Esophagus muscularis mucosa (tissue), 4 donors: Measurements from ENCODE around the gene LIPA.

ENCODE experiments used
- EP300 ChIP-seq: sonication (generic); formaldehyde crosslinking; IDR thresholded peaks from one replicate; pipeline ENCODE4 v1.6.1; 2017; ENCODE audit warnings: antibody characterized with exemption
- POLR2A ChIP-seq: fragments of 450-650 bp; IDR thresholded peaks from one replicate; pipeline ENCODE4 v1.6.1; 2017; ENCODE audit warnings: antibody characterized with exemption, moderate library complexity, mild to moderate bottlenecking, low read depth
- POLR2AphosphoS5 ChIP-seq, 2 donors: sonication (generic); formaldehyde crosslinking; IDR thresholded peaks; one replicate each; pipeline ENCODE4 v1.6.1; 2017; ENCODE audit warnings: antibody characterized with exemption in 2 of 2
- TF ChIP-seq, protein P1 (sequence below), 3 experiments: fragments of 200-600 bp in 2 of 3; fragments of 450-650 bp in 1 of 3; sonication (generic) in 2 of 3; IDR thresholded peaks; one replicate each; pipeline ENCODE4 v1.5.1; 2017 to 2019; ENCODE audit warnings: antibody characterized with exemption in 3 of 3, mild to moderate bottlenecking in 2 of 3, moderate library complexity in 1 of 3

DNA sequence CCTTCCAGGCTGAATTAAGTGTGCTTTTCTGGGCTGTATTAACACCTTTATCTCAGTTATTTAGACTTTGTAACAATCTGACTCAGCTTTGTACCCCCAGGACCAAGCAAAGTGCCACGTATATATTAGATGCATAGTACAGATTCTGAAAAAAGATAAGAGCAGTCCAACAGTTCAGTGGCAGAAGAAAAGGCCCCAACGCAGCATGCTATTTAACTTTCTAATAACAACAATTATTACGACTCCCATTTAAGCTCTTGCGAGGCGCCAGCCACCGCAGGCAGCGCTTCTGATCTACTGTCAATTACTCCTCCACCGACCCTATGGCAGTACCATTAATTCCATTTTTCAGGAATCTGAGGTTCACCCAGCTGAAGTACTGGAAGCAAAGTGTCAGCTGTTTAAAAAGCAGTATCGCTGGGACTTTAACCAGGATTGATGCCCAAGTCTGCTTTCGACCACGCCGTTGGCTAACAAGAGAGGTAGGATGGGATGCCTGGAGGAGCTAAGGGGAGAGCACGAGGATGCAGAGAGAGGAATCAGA, 638 bp downstream of the LIPA start:
- no peak for TF ChIP-seq POLR2A
- TF ChIP-seq, protein P1, sequence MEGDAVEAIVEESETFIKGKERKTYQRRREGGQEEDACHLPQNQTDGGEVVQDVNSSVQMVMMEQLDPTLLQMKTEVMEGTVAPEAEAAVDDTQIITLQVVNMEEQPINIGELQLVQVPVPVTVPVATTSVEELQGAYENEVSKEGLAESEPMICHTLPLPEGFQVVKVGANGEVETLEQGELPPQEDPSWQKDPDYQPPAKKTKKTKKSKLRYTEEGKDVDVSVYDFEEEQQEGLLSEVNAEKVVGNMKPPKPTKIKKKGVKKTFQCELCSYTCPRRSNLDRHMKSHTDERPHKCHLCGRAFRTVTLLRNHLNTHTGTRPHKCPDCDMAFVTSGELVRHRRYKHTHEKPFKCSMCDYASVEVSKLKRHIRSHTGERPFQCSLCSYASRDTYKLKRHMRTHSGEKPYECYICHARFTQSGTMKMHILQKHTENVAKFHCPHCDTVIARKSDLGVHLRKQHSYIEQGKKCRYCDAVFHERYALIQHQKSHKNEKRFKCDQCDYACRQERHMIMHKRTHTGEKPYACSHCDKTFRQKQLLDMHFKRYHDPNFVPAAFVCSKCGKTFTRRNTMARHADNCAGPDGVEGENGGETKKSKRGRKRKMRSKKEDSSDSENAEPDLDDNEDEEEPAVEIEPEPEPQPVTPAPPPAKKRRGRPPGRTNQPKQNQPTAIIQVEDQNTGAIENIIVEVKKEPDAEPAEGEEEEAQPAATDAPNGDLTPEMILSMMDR (IDR thresholded peaks at IDR 0.05) = no peak
- TF ChIP-seq EP300 = no peak
- TF ChIP-seq POLR2AphosphoS5 (IDR thresholded peaks at IDR 0.05) = no peak
